SK-N-MC (cell line): Measurements from ENCODE around the gene MSH6.

Source experiments
- EZH2 ChIP-seq: fragments of 200-600 bp; sonication (generic); IDR thresholded peaks from one replicate; pipeline ENCODE4 v1.6.1; 2017; ENCODE audit warnings: antibody characterized with exemption
- FOXP2 ChIP-seq: optimal IDR thresholded peaks from 2 replicates; pipeline ENCODE3; 2011; ENCODE audit warnings: mild to moderate bottlenecking, moderate library complexity; ENCODE audit not compliant: insufficient read depth; ENCODE audit errors: extremely low read length, control extremely low read depth
- POLR2AphosphoS5 ChIP-seq: IDR thresholded peaks from 2 replicates; pipeline ENCODE4 v1.6.1; 2012; ENCODE audit warnings: mild to moderate bottlenecking, low read depth, low read length, borderline replicate concordance

DNA sequence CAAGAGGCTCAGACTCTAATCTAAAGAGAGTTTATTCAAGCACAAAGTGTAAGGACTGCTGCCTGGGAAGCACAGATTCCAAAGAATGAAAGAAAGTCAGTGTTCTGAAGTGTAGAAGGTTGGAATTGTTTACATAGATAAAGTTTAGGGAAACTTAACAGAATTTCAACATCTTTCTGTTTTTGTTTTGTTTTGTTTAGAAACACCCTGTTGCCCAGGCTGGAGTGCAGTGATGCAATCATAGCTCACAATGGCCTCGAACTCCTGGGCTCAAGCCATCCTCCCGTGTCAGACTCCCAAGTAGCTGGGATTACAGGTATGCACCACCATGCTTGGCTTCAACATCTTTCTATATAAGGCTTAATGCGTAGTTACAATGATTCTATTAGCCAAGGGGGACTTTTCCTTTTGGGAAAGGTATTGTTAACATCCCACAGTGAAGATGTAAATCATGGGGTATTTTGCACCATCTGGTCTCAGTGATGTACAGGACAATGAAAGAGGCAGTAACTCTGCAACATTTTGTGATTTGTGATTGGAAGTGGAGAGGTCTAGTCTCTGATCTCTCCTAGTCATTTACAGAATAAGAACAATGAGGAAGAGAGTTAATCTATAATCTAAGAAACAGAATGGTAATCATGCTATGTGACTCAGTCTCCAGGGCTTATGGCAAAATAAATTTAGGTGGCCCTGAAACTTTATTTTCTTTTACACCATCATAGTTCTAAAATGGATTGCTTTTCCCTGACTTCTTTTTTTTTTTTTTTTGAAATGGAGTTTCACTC, 45.6 kb upstream of the MSH6 start:
- TF ChIP-seq EZH2 (no peak), POLR2AphosphoS5 (no peak), FOXP2 (no peak)
